ENCODE measurements around the gene MCTP1.

The MCTP1 gene

GRCh38 chr5:95220381-95220780, 64.5 kb downstream of the MCTP1 start:
- no peaks in the 10 kb centered on the region for H3K9me2 ChIP-seq (replicated peaks; ENCODE audit: low read depth, low read length)
- H3F3A ChIP-seq (ENCODE audit: low read depth): no peaks in the 10 kb centered on the region
- no peaks in the 10 kb centered on the region for H3K36me3 ChIP-seq (ENCODE audit: insufficient read depth, low read length)
- H3K9ac ChIP-seq (ENCODE audit: low read depth, low read length, poor library complexity, severe bottlenecking): no peak overlapping the region
- no peaks in the 10 kb centered on the region for H3K79me2 ChIP-seq (ENCODE audit: insufficient read depth, low read length)
- no peaks in the 10 kb centered on the region for H3K9me3 ChIP-seq (ENCODE audit: insufficient read depth, low read depth, low read length)
- no peak for TF ChIP-seq EZH2phosphoT487 (IDR thresholded peaks at IDR 0.05; ENCODE audit: borderline replicate concordance)
- no peak for TF ChIP-seq CTCF (conservative IDR thresholded peaks at IDR 0.05; ENCODE audit: low read length)
- H4K20me1 ChIP-seq (ENCODE audit: insufficient read depth, low read length, poor library complexity, severe bottlenecking): no peaks in the 10 kb centered on the region
- no peak overlapping the region for H3K4me2 ChIP-seq (ENCODE audit: low read depth, low read length, poor library complexity, severe bottlenecking)
- H2AFZ ChIP-seq (ENCODE audit: low read length): no peak overlapping the region
- no peak overlapping the region for H3K4me3 ChIP-seq (ENCODE audit: low read length, poor library complexity, severe bottlenecking)
- H3K27me3 ChIP-seq (ENCODE audit: insufficient read depth, low read length, poor library complexity, severe bottlenecking): no peaks in the 10 kb centered on the region
- H3K4me1 ChIP-seq (ENCODE audit: insufficient read depth, low read length, poor library complexity, severe bottlenecking): peaks cover 4% of the 10 kb centered on the region

DNA sequence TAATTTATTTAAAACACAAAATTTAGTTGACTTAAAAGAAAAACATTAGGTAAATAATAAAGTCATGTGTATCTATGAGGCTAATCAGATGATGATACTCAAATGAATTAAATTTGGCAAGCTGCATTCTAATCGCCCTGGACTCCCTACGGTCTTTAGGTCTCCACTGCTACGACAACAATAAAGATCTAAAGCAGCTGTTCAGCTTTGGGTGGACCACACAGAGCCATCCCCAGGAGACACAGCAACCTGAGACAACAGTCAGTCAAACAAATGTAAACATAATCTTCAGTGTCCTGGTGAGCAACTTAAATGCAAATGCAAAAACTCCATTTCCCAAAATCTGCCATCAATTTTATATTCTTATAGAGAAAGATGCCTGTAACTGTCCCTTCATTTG, 65.5 kb downstream of the MCTP1 start:
- no peaks in the 10 kb centered on the region for H4K20me1 ChIP-seq (ENCODE audit: insufficient read depth, low read length, poor library complexity, severe bottlenecking)
- H3K27me3 ChIP-seq (ENCODE audit: insufficient read depth, low read length, poor library complexity, severe bottlenecking): no peaks in the 10 kb centered on the region
- no peaks in the 10 kb centered on the region for H3K9me3 ChIP-seq (ENCODE audit: insufficient read depth, low read depth, low read length)
- H3K79me2 ChIP-seq (ENCODE audit: insufficient read depth, low read length): no peaks in the 10 kb centered on the region
- TF ChIP-seq CTCF (conservative IDR thresholded peaks at IDR 0.05; ENCODE audit: low read length): no peak
- no peak for TF ChIP-seq EZH2phosphoT487 (IDR thresholded peaks at IDR 0.05; ENCODE audit: borderline replicate concordance)
- no peak overlapping the region for H3K4me3 ChIP-seq (ENCODE audit: low read length, poor library complexity, severe bottlenecking)
- no peak overlapping the region for H3K4me2 ChIP-seq (ENCODE audit: low read depth, low read length, poor library complexity, severe bottlenecking)
- H3K36me3 ChIP-seq (ENCODE audit: insufficient read depth, low read length): no peaks in the 10 kb centered on the region
- no peaks in the 10 kb centered on the region for H3K9me2 ChIP-seq (replicated peaks; ENCODE audit: low read depth, low read length)
- peaks cover 4% of the 10 kb centered on the region for H3K4me1 ChIP-seq (ENCODE audit: insufficient read depth, low read length, poor library complexity, severe bottlenecking)
- no peaks in the 10 kb centered on the region for H3F3A ChIP-seq (ENCODE audit: low read depth)
- H2AFZ ChIP-seq (ENCODE audit: low read length): no peak overlapping the region; the same call in 1 of the 2 replicates
- no peak overlapping the region for H3K9ac ChIP-seq (ENCODE audit: low read depth, low read length, poor library complexity, severe bottlenecking)

DNA sequence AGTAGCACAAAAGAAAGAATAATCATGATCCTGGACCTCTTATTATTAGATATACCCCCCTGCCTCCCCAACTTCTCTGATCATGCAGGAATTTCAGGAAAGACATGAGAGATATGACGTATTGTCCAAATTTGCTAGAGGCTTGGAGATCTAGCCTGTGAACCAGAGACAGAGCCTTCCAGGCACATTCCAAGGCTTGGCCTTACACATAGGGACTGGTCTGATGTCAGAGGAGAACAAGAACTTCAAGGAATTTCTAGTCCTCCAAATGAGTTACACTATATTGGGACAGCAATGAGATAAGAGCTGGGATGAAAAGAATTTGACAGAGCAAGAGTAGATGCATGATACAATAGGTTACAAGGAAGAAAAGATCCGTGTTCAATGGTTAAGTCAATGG, 67.0 kb downstream of the MCTP1 start:
- TF ChIP-seq CTCF (conservative IDR thresholded peaks at IDR 0.05; ENCODE audit: low read length) (no peak), EZH2phosphoT487 (IDR thresholded peaks at IDR 0.05; ENCODE audit: borderline replicate concordance) (no peak)
- no peaks in the 10 kb centered on the region for H3K79me2 ChIP-seq (ENCODE audit: insufficient read depth, low read length)
- no peaks in the 10 kb centered on the region for H3K36me3 ChIP-seq (ENCODE audit: insufficient read depth, low read length)
- H3K27me3 ChIP-seq (ENCODE audit: insufficient read depth, low read length, poor library complexity, severe bottlenecking): no peaks in the 10 kb centered on the region
- H3K4me3 ChIP-seq (ENCODE audit: low read length, poor library complexity, severe bottlenecking): no peak overlapping the region
- H4K20me1 ChIP-seq (ENCODE audit: insufficient read depth, low read length, poor library complexity, severe bottlenecking): no peaks in the 10 kb centered on the region
- H3K4me2 ChIP-seq (ENCODE audit: low read depth, low read length, poor library complexity, severe bottlenecking): no peak overlapping the region
- H3K9ac ChIP-seq (ENCODE audit: low read depth, low read length, poor library complexity, severe bottlenecking): no peak overlapping the region
- no peak overlapping the region for H2AFZ ChIP-seq (ENCODE audit: low read length)
- H3K4me1 ChIP-seq (ENCODE audit: insufficient read depth, low read length, poor library complexity, severe bottlenecking): peaks cover 4% of the 10 kb centered on the region
- H3K9me3 ChIP-seq (ENCODE audit: insufficient read depth, low read depth, low read length): no peaks in the 10 kb centered on the region
- no peaks in the 10 kb centered on the region for H3K9me2 ChIP-seq (replicated peaks; ENCODE audit: low read depth, low read length)
- H3F3A ChIP-seq (ENCODE audit: low read depth): no peaks in the 10 kb centered on the region
